T-helper 2 cell treated with Interferon-gamma antibody and Interleukin-4, amounts not matched to agents 100 ng/mL and 5 ng/mL, for 36 hours (primary cell): ENCODE data around the gene PLA2G2E. TPM values are rescaled to one million over a fixed set of nuclear protein-coding genes. Genes with fewer than 3 reads are reported as not detected.

ENCODE experiments used
- intact Hi-C: fragments of 100-400 bp; cut with micrococcal nuclease; formaldehyde crosslinking; loops from one replicate; pipeline ENCODE4 v1.15.1; 2023
- total RNA-seq: library from RNA; stranded (reverse); gene quantifications from 2 replicates; pipeline ENCODE4 v1.2.3, GENCODE V29; 2022

The PLA2G2E gene, protein sequence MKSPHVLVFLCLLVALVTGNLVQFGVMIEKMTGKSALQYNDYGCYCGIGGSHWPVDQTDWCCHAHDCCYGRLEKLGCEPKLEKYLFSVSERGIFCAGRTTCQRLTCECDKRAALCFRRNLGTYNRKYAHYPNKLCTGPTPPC
- total RNA-seq = not detected in 2 replicates

GRCh38 chr1:19923137-19923952 lies at the start of gene PLA2G2E:
Gene PLA2G2E, minus strand, starts transcription at chr1:19923617. Its CDS starts 58 bp downstream, at chr1:19923559.
- intact Hi-C loops = no loop called here

- intact Hi-C loops = no loop called here
Measured at GRCh38 chr1:19971664-19972063, 48.2 kb upstream of the PLA2G2E start.

DNA sequence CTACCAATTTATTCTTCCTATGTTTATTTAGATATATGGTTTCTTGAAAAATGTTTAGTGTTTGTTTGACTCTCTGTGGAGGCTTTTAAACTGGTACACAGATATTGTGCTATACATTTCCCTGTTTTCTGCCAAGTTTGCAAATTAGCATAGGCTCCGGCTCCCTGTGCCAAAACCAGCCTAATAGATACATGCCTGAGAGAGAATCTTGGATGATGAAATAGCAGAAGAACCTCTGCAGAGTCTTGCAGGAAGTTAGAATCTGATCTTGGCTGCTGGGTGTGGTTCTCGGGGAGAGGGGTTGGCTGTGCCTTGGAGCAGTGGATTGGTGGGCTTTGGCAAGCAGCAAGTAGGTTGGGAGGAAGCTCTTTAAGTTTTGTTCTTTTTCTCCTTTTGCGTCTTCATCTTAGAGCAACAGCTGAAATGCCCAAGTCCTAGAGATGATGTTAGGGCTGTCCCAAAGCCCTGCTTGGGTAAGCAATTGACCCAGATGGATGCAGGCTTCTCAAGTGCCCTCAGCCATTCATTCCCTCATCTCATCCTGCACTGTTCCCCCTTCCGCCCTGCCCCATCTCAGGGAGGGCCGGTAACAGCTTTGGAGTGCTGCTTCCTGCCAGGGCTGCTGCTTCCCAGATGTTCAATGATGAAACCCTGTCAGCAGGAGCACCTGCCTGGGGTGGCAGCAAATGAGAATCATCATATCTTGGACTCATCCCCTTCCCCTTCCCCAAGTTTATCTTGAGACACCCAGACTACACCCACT lies 46.7 kb upstream of the PLA2G2E start:
- intact Hi-C loops = no loop called here

GRCh38 chr1:19967808-19968207 lies 44.4 kb upstream of the PLA2G2E start:
- intact Hi-C loops = no loop called here

DNA sequence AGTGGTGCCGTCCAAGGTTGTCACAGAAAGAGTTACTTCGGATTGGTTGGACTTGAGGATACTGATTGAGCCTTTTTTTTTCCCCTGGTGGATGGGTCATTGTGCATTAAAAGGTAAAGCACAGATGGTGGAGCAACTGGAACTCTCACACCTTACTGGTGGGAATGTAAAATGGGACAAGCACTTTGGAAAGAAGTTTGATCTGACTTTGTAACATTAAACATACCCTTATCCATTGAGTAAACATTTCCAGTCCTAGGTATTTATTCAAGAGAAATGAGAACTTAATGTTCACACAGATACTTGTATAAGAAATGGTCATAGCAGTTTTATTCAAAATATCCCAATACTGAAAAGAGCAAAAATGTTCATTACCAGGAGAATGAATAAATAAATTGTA lies 41.1 kb upstream of the PLA2G2E start:
- intact Hi-C loops = no loop called here

DNA sequence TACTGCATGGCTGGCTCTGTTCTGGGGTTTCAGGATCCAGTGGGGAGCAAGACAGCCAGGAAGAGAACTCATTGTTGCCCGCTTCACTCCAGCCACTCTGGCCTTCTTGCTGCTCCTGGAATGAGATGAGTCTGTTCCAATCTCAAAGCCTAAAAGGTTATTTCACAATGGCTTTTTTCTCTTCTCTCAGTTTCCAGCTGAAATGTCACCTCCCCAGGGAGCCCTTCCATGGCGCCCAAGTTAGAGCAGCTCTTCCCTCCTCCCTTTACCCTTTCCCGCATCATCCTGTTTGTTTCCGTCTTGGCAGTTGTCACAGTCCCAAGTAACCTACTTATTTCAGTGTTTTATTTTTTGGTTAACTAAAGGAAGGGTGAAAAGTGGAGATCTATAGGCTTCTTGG lies 40.2 kb upstream of the PLA2G2E start:
- intact Hi-C loops = no loop called here

- intact Hi-C loops = no loop called here
Measured at GRCh38 chr1:19960591-19960990, 37.2 kb upstream of the PLA2G2E start.

GRCh38 chr1:19957779-19958178 lies 34.4 kb upstream of the PLA2G2E start:
- intact Hi-C loops = no loop called here

DNA sequence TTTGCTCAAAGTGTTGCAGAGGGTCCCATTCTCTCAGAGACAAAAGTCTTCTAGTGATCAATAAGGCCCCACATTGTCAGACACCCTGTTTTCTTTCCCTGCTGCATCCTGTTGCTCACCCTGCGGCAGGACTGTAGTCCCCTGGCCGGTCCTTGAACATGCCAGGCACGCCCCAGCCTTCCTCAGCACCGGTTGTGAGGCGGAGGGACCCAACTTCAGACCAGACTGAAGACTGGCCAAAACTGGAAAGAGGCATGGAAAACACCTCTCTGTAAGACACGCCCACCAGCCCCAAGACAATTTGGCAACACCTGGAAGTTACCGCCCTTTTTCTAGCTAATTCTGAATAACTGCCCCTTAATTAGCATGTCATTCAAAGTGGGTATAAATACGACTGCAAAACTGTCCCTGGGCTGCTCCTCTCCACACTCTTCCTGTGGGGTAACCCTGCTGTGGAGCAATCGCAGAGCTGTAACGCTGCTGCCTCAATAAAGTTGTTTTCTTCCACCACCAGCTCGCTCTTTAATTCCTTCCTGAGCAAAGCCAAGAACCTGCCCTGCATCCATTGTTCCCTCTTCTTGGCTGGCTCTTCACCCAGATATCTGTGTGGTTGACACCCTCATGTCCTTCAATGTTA lies 32.2 kb upstream of the PLA2G2E start:
- intact Hi-C loops = no loop called here

DNA sequence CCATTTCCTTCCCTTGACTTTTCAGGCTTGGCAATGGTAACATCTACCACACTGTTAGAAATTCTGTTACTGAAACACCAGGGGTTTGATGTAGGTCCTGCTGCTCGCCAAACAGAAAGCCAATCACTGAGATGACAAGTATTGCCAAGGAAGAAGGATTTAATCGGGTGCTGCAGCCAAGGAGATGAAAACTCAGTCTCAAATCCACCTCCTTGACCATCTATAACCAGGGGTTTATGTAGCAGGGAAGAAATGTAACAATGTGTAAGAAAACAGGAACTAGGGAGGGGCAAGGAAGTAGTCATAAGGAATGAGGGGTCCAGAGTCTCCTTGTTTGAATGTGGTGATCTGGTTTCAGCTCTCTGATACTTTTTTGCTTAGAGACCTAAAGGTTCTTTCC lies 30.6 kb upstream of the PLA2G2E start:
- intact Hi-C loops = no loop called here

DNA sequence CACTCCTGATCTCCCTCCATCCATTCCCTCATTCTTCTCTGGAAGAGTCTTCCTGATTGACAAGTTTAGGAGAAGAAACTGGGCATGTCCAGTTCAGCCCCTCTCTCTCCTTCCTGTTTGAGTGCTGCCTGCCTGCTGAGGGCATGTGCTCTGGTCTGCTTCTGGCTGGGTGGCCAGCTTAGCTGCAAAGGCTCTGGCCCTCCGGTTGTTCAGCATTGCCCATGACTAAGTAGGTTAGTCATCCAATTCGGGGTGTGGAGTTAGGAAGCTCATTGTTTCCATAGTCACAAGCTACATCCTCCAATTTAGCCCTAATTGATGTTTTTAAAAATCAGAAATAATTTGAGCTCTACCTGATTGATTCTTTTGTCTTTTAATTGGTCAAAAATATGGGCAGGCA lies 25.6 kb upstream of the PLA2G2E start:
- intact Hi-C loops = no loop called here

- intact Hi-C loops = no loop called here
Measured at GRCh38 chr1:19946971-19947370, 23.6 kb upstream of the PLA2G2E start.

- intact Hi-C loops = no loop called here
Measured at GRCh38 chr1:19946331-19946751, 22.9 kb upstream of the PLA2G2E start.

- intact Hi-C loops = no loop called here
Measured at GRCh38 chr1:19945914-19946313, 22.5 kb upstream of the PLA2G2E start.

DNA sequence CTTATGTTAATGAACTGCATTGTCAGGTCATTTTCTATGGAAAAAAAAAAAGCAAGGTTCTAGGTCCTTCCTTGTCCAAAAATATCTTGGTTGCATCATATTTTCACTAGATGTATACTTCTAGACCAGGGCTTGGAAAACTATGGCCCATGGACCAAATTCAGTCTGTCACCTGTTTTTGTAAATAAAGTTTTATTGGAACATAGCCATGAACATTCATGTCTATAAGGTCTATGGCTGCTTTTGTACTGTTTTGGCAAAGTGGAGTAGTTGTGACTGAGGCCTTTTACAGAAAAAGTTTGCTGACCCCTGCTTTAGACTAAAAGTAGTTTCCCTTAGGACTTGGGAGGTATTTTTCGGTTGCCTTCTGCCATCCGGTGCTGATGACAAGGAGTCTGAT lies 19.2 kb upstream of the PLA2G2E start:
- intact Hi-C loops = no loop called here

DNA sequence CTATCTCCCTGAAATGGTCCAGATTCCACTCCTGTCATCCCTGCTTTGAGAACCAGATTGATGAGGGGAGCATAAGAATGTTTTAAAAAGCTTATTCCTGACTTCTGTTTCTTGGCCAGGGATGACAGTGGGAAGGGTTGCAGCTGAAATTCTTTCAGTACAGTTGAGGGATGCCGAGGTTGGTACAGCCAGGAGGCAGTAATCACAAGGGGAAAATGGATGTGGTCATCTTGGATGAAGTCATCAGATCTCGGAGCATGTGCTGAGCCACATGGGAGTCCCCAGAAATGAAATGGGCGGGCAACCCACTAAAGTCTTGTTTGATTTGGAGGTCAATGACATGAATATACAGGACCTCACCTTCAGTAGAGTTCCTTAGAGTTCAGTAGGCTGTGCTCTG lies 18.7 kb upstream of the PLA2G2E start:
- intact Hi-C loops = no loop called here

- intact Hi-C loops = no loop called here
Measured at GRCh38 chr1:19941206-19941568, 17.8 kb upstream of the PLA2G2E start.

- intact Hi-C loops = no loop called here
Measured at GRCh38 chr1:19940486-19941205, 17.2 kb upstream of the PLA2G2E start.

GRCh38 chr1:19938472-19938871 lies 15.1 kb upstream of the PLA2G2E start:
- intact Hi-C loops = no loop called here

GRCh38 chr1:19936061-19936750 lies 12.8 kb upstream of the PLA2G2E start:
- intact Hi-C loops = no loop called here

- intact Hi-C loops = no loop called here
Measured at GRCh38 chr1:19934336-19934735, 10.9 kb upstream of the PLA2G2E start.
